ENCODE results near the gene NR1H2.

Gene NR1H2

DNA sequence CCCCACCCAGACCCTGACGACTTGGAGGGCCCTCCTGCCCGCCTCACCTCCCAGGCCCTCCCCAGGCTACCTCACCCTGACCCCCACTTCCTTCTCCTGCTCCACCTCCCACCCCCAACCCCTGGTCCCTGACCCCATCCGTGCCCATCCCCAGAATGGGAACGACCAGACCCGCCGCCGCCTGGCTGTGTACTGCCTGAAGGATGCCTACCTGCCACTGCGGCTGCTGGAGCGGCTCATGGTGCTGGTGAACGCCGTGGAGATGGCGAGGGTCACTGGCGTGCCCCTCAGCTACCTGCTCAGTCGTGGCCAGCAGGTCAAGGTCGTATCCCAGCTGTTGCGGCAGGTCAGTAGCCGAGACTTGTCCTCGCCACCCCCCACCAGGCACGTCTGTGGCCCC, 30.6 kb downstream of the NR1H2 start:
- DNase-seq: no peak

DNA sequence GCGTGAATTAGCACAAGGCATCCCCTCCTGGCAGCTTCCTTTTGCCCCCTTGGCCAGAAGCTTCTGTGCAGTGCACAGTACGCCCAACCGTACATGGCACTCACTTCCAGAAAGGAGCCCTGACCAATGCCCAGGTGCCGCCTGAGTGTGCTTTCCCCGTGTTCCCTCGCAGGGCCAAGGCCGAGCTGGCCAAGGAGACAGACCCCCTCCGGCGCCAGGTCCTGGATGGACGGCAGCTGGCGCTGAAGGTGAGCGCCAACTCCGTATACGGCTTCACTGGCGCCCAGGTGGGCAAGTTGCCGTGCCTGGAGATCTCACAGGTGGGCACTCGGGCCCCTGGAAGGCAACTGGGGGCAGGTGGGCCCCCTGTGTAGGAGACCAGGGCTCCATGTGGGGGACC, 33.1 kb downstream of the NR1H2 start:
- no peak for DNase-seq

DNA sequence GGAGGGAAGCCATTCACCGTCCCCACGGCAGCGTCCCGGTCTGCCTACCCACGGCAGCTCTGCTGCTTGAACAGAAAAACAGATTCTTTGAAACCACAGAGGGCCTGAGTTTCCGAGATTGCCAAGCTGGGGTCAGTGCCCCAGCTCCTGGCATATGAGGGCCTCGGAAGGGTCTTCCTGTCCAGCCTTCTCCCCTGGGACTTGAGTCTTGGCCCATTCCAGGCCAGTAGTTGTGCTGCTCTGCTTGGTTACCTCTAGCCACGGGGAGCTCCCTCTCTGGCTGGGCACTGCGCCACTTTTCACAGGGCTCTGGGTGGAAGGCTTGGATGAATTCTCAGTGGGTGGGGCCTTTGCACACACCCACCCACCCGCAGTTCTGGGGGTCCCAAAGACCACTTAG, 33.9 kb downstream of the NR1H2 start:
- no peak for DNase-seq

DNA sequence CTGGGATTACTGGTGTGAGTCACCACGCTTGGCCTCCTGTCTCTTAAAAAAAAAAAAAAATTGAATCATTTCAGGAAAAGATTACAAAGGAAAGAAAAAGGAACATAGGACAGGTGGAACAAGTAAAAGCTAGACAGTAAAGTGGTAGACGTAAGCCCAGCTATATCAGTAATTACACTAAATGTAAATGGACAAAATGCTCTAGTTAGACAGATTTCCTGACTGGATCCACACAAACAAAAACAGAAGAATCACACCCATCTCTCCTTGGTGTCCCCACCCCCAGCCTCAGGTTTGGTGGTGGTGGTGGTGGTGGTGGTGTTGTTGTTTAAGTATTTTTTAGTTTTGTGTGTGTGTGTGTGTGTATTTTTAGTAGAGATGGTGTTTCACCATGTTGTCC, 36.2 kb downstream of the NR1H2 start:
- DNase-seq: no peak

DNA sequence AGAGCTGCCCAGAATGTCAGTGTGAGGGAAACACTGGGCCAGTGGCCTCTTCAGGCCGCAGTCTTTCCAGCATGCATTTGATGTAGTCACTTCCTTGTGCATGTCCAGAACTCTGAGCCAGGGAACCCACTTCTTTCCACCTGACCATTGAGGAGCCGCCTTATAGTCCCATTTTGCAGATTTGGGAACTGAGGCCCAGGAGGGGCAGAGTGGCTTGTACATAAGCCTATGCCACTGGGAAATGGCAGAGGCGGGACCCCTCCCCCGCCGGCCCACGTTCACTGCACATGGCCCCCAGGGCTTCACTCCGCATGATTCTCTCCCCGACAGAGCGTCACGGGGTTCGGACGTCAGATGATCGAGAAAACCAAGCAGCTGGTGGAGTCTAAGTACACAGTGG, 36.8 kb downstream of the NR1H2 start:
- DNase-seq: no peak

DNA sequence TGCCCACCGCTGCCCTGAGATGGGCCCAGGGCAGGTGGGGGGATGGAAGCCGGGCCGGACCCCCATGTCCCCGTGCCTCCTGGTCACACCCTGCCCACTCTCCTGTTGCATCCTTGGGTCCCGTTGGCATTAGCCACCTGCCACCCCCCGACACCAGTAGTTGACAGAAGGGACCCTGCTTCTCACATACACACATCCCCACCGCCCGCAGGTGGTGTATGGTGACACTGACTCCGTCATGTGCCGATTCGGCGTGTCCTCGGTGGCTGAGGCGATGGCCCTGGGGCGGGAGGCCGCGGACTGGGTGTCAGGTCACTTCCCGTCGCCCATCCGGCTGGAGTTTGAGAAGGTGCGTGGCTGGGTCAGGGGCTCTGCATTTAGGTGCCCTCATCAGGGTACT, 37.3 kb downstream of the NR1H2 start:
- DNase-seq: no peak

DNA sequence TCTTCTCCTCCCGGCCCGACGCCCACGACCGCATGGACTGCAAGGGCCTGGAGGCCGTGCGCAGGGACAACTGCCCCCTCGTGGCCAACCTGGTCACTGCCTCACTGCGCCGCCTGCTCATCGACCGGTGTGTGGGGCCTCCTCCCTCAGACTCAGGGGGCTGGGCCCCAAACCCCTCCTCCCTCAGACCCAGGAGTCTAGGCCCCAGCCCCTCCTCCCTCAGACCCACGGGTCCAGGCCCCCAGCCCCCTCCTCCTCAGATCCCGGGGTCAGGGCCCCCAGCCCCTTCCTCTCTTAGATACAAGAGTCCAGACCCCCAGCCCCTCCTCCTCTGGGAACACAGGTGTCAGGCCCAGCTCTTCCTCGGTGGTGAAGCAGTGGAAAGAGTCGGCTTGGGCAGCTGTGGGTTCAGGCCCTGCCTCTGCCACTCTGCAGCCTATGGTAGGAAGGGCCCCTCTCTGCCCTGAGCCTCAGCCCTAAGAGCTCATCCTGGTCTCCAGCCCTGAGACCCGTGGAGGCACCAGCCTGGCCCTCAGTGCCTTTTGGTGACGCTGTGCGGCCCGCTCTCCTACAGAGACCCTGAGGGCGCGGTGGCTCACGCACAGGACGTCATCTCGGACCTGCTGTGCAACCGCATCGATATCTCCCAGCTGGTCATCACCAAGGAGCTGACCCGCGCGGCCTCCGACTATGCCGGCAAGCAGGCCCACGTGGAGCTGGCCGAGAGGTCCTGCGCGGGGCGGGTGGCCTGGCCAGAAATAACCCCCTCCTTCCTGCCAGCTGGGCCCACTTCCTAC, 38.8 kb downstream of the NR1H2 start:
- DNase-seq: peak; percentile 6

DNA sequence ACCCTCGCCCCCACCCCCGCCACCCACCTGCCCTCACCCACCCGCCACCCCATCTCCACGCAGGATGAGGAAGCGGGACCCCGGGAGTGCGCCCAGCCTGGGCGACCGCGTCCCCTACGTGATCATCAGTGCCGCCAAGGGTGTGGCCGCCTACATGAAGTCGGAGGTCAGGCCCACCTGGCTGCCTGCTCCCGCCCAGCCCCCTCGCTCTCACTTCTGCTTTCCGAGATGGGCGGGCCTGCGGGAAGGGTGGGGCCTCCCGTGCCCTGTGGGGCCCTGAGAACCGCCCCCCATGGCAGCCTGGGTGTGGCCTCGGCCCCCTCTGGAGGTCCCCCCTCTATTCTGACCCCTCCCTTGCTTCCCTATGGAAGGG, 39.4 kb downstream of the NR1H2 start:
- no peak for DNase-seq

DNA sequence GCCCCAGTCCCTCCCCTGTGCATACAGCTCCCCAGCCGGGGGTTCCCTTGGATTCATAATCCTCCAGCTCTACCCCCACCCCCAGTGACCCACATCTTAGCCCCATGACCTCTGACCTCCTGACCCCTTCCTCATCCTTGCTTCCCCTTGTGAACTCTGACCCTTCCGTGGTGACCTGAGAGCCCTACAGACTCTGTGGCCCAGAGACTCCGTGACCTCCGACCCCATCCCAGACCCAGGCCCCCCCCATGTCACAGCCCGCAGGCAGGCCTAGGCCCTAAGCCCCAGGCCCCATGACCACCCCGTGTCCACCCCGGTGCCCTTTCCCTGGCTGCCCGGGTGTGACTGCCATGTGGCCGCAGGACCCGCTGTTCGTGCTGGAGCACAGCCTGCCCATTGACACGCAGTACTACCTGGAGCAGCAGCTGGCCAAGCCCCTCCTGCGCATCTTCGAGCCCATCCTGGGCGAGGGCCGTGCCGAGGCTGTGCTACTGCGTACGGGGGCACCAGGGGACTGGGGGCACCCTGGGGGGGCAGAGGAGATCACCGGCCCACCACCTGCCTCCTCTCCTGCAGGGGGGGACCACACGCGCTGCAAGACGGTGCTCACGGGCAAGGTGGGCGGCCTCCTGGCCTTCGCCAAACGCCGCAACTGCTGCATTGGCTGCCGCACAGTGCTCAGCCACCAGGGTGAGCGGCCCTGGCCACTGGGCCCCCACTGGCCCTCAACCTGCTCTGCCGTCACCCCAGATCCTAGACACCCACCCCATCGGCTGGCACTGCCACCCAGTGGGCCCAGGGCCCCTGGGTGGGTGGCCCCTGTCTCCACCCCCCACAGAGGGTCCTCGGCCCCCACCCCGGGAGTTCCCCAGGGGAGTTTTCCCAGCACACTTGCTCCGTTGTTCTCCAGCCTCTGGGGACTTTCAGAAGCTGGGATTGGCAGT, 40.0 kb downstream of the NR1H2 start:
- DNase-seq: no peak

DNA sequence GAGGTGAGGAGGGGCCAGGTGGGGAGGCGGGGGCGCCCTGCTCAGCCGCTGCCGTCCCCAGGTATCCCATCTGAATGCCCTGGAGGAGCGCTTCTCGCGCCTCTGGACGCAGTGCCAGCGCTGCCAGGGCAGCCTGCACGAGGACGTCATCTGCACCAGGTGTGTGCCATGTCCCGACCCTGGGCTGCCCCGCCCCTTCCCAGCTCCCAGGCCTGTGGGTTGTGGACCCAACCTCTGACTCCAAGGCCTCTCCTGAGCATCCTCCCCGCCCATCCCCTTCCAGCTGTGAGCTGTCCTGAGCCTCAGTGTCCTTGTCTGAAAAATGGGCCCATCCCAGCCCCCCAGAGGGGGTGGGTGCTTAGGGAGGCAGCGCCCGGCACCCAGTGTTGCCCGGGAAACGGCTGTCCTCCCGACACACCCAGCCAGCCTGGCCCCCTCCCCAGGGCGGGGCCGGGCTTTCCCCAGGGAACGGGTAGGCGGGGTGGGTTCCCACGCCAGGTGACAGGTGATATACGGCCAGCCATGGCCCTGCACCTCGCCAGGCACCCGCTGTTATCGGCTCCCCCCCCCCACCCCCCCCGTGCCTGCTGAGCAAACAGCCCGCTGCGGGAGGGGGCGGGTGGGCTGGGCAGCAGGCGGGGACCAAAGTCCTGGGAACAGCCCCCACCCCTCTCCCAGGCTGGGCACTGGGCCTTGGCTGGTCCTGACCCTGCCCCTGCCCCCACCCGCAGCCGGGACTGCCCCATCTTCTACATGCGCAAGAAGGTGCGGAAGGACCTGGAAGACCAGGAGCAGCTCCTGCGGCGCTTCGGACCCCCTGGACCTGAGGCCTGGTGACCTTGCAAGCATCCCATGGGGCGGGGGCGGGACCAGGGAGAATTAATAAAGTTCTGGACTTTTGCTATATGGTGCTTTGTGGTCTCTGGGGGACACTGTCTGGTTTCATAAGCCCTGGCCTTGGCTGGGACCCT, 41.1 kb downstream of the NR1H2 start:
- DNase-seq: no peak

DNA sequence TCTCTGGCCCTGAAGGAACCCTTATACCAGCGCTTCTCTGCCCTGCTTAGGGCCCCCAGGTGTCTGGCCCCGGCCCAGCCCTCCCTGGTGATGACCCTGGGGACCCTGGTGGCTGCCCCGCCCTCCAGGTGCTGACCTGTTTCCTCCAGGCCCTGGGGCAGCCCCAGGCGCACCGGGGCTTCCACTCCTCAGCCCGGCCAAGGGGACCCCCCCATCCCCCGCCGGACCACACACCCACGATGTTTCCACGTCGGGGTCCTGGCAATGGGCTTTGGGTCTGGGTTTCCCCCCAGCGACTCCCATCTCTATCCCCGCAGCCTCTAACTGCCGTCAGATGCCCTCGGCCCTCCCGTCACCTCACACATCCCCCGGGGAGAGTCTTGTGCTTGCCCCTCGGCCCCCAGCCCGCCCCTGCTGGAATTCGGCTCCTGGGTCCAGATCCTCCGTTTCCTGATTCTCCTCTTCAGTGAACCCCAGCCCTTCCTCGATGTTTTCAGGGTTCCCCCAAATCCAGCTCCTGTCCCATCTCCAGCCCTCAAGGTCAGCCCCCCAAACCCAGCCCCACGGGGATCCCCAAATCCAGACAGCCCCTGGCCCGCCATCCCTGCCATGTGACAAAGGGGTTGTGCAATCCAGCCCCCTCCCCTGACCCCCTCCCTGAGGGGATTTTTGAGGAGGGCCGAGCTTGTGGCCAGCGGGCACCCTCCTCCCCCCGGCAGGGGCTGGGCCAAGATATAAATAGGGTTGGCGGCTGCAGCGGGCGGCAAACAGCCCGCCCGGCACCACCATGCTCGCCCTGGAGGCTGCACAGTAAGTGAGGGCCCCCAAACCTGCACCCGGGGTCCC, 42.1 kb downstream of the NR1H2 start, which contains the start of gene SPIB:
Gene SPIB (plus strand): TSS at position 763 of the 846 bp plus-strand sequence. CDS start 25 bp downstream, at position 788.
- no peak for DNase-seq

DNA sequence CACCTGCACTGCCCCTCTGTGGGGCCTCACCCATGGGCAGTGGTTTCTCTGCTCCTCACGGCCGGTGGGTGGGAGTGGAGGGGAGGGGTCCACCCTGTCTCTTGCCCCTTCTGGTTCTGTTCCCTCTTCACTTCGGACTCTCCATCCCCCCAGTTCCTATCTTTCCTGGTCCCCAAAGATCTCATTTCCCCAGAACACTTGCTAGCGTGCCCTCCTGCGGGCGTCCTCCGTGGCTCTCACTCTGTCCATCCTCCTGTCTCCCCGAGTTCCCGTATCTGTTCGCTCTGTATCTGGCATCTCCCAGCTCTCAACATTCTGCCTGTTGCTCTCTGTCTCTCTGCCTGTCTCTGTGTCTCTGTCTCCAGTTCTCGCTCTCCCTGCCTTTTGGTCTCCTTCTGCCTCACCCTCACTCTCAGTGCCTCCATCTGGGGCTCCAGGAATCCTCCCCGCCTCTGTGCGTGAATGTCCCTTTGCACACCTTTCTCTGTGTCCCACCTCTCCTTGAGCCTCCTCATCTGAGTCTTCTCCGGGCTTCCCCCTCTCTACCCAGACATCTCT, 42.8 kb downstream of the NR1H2 start:
- no peak for DNase-seq

DNA sequence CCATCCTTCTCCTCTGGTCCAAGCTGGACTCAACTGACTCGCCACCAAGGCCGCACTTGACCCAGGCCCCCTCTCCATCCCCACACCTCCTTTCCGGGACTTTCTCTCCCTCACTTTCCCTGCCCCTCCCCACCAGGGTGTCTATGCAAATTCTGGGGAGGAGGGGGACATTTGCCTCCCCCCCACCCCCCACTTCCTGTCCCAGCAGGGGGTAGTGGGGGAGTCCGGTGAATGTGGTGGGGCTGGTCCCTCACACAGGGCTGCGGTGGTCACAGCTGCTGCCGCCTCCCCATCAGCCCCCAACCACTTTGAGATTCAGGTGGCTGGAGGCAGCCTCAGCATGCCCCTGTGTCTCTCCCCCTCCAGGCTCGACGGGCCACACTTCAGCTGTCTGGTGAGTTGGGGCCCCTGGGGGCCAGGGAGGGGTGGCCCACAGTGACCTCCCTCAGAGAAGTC, 43.4 kb downstream of the NR1H2 start:
- no peak for DNase-seq

DNA sequence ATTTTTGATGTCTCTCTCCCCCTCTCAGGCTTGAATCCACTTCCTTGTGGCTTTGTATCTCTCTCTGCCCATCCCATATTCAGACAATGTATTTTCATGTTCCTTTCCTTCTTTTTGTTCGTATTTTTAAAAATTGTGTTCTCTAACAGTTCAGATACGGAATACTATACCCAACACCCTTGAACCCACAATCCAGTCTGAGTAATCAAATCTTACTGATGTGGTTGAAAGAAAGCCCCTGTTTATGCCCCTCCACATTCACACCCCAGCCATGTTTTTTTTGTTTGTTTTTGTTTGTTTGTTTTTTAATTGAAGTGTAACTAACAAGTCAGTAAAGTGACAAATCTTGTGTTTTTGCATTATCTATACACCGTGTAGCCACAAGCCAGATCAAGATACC, 43.9 kb downstream of the NR1H2 start:
- no peak for DNase-seq

DNA sequence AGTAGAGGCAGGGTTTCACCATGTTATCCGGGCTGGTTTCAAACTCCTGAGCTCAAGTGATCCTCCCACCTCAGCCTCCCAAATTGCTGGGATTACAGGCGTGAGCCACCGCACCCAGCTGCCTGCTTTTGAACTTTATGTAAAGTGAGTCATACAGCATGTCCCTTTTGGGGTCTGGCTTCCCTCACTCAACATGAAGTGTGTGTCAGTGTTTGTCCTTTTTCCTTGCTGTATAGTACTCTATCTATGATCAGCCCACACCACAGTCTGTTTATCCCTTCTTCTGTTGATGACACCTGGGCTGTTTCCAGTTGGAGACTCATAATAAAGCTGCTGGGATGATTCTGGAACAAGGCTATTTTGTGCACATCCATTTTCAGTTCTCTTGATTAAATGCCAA, 44.6 kb downstream of the NR1H2 start:
- DNase-seq: no peak

DNA sequence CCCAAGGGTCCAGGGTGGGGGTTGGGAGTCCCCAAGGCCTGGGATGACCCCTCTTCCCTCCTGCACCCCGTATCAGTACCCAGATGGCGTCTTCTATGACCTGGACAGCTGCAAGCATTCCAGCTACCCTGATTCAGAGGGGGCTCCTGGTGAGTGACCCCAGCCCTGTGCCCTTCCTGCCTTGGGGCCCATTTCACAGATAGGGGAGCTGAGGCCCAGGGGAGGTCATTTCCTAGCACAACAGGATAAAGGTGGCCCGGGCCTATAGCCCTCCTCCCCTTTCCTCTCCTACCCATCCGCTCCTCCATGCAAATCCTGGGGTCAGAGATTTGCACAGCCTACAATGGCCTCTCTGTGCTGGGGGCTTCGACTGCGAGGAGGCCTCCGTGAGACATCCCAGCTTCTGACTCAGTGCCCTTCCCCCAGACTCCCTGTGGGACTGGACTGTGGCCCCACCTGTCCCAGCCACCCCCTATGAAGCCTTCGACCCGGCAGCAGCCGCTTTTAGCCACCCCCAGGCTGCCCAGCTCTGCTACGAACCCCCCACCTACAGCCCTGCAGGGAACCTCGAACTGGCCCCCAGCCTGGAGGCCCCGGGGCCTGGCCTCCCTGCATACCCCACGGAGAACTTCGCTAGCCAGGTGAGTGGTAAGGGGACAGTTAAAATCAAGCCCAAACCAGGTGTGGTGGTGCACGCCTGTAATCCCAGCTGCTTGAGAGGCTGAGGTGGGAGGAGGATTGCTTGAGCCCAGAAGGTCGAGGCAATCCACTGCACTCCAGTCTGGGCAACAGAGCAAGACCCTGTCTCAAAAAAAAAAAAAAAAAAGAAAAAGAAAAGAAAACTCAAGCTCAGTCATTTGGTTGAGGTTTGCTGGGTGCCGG, 46.4 kb downstream of the NR1H2 start:
- DNase-seq: no peak

DNA sequence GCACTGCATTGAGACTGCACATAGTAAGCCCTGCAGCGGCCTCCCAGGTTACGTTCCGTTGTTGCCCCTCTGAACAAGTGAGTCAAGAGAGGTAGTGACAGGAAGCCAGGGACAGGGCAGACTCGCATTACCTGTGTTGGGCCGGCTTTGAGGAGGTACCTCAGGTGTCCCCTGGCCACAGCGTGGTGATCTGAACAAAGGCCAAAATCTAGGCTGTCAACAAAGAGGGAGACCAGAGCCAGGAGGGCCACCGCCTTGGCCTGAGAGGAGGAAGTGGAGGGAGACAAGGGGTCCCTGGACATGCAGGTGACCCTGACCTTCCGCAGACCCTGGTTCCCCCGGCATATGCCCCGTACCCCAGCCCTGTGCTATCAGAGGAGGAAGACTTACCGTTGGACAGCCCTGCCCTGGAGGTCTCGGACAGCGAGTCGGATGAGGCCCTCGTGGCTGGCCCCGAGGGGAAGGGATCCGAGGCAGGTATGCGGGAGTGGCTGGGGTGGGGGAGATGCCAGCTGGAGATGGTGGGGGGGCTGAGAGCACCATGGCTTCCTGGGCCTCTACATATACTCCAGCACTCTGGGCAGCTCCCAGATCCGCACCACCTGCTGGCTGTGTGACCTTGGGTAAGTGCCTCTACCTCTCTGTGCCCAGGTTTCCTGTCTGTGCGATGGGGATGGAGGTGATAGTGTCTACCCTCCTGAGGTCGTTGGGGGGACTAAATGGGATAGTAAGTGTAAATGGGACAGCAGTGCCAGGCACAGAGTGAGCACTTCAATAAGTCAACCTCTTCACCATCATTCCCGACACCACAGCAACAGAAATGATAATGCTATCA, 47.2 kb downstream of the NR1H2 start:
- DNase-seq: no peak

DNA sequence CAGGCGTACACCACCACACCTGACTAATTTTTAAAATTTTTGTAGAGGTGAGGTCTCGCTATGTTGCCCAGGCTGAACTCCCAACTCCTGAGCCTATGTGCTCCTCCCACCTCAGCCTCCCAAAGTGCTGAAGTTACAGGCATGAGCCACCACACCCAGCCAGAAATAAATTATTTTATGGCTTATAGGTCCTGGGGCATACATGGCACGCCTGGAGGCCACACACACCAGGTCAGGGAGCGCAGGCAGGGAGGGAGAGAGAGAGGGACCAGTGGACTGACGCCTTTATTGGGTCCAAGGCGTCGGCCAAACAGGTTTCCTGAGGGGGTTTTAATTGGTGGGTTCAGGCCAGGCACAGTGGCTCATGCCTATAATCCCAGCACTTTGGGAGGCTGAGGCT, 49.3 kb downstream of the NR1H2 start:
- DNase-seq: no peak

DNA sequence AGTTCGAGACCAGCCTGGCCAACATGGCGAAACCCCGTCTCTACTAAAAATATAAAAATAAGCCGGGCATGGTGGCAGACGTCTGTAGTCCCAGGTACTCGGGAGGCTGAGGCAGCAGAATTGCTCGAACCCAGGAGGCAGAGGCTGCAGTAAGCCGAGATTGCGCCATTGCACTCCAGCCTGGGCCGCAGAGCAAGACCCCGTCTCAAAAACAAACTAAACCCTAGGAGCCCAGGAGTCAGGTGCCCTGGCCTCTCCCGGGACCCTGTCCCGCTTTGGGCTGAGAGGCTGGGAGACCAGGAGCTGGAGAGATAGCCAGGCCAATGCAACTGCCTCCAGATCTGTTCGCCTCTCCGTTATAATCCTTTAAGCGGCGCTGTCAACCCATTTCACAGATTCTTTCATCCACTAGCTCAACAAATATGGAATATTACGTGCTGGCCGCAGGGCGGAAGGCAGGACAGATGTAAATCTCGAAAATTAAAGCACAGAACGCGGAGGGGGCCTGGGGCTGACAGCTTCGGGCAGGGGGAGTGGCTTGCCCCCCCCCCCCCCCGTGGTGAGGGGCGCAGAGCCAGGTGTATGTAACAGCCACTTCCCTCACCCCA, 51.2 kb downstream of the NR1H2 start:
- no peak for DNase-seq
